GM12878 (cell line): ENCODE measurements around the gene FGD5.

Source experiments
- ATF7 ChIP-seq: fragments of 450-650 bp; IDR thresholded peaks from 2 replicates; pipeline ENCODE4 v1.6.1; 2016; ENCODE audit warnings: low read depth, mild to moderate bottlenecking
- BCLAF1 ChIP-seq: fragments of 450-650 bp; IDR thresholded peaks from 2 replicates; pipeline ENCODE4 v1.6.1; 2017; ENCODE audit warnings: antibody characterized with exemption, mild to moderate bottlenecking, moderate library complexity
- BHLHE40 ChIP-seq, 2 experiments: fragments of 450-650 bp in 1 of 2; IDR thresholded peaks; 2 replicates each; pipeline ENCODE4 v1.6.1; 2011 to 2017; ENCODE audit warnings: low read depth in 2 of 2, borderline replicate concordance in 1 of 2, improper control_type of control experiment in 1 of 2, low read length in 1 of 2, mild to moderate bottlenecking in 1 of 2
- CTCF ChIP-seq, 3 experiments: IDR thresholded peaks in 2 of 3; conservative IDR thresholded peaks in 1 of 3; 2 replicates each; pipeline ENCODE4 v1.5.1; 2011; ENCODE audit warnings: low read depth in 3 of 3, low read length in 3 of 3, mild to moderate bottlenecking in 3 of 3, control low read depth in 2 of 3, moderate library complexity in 2 of 3, inconsistent platforms in 1 of 3, mixed read lengths in 1 of 3; ENCODE audit not compliant: control insufficient read depth in 2 of 3, insufficient read depth in 1 of 3; ENCODE audit errors: extremely low read depth in 1 of 3
- EP300 ChIP-seq, 2 experiments: fragments of 150-350 bp in 1 of 2; IDR thresholded peaks; 2 replicates each; pipeline ENCODE4 v1.6.1; 2011 to 2012; ENCODE audit warnings: low read depth in 2 of 2, low read length in 2 of 2, borderline replicate concordance in 1 of 2, improper control_type of control experiment in 1 of 2, inconsistent platforms in 1 of 2; ENCODE audit not compliant: control insufficient read depth in 1 of 2
- EZH2 ChIP-seq: IDR thresholded peaks from 2 replicates; pipeline ENCODE4 v1.6.1; 2012; ENCODE audit warnings: low read depth, mild to moderate bottlenecking, control low read depth, inconsistent platforms, low read length, borderline replicate concordance; ENCODE audit not compliant: control insufficient read depth
- MTA3 ChIP-seq: IDR thresholded peaks from 2 replicates; pipeline ENCODE4 v1.6.1; 2012; ENCODE audit warnings: low read length, inconsistent platforms, borderline replicate concordance
- POLR2A ChIP-seq: IDR thresholded peaks from 2 replicates; pipeline ENCODE4 v1.6.1; 2011; ENCODE audit warnings: low read depth, mild to moderate bottlenecking, low read length
- RAD21 ChIP-seq: IDR thresholded peaks from 2 replicates; pipeline ENCODE4 v1.6.1; 2011; ENCODE audit warnings: mild to moderate bottlenecking, low read depth, low read length, moderate library complexity; ENCODE audit not compliant: insufficient read depth
- RFX5 ChIP-seq: IDR thresholded peaks from 2 replicates; pipeline ENCODE4 v1.6.1; 2011; ENCODE audit warnings: low read depth, low read length, improper control_type of control experiment
- SIX5 ChIP-seq: IDR thresholded peaks from 2 replicates; pipeline ENCODE4 v1.6.1; 2011; ENCODE audit warnings: mild to moderate bottlenecking, low read depth, low read length, moderate library complexity; ENCODE audit not compliant: severe bottlenecking
- ZBTB11 ChIP-seq: fragments of 450-650 bp; formaldehyde crosslinking; IDR thresholded peaks from 2 replicates; pipeline ENCODE4 v1.5.0; 2022; ENCODE audit warnings: mild to moderate bottlenecking, missing genetic modification characterization
- ZBTB40 ChIP-seq: fragments of 450-650 bp; IDR thresholded peaks from 2 replicates; pipeline ENCODE4 v1.6.1; 2016; ENCODE audit warnings: mild to moderate bottlenecking, moderate library complexity, borderline replicate concordance

- TF ChIP-seq MTA3 (no peak), RAD21 (no peak), ZBTB40 (no peak), SIX5 (no peak), EP300 (IDR thresholded peaks at IDR 0.05; ENCODE audit: borderline replicate concordance in 1 of 2, control insufficient read depth in 1 of 2, low read depth in 2 of 2, low read length in 2 of 2) (no peak), CTCF (IDR thresholded peaks at IDR 0.05 in 2 of 3, conservative IDR thresholded peaks at IDR 0.05 in 1 of 3; ENCODE audit: control insufficient read depth in 2 of 3, extremely low read depth in 1 of 3, insufficient read depth in 1 of 3, low read depth in 3 of 3, low read length in 3 of 3) (no peak), POLR2A (no peak), BCLAF1 (no peak), ATF7 (no peak), BHLHE40 (IDR thresholded peaks at IDR 0.05; ENCODE audit: borderline replicate concordance in 1 of 2, low read depth in 2 of 2, low read length in 1 of 2) (no peak), ZBTB11 (no peak), RFX5 (no peak), EZH2 (no peak)
These were observed 88.5 kb downstream of the FGD5 start for GRCh38 chr3:14907043-14907966.
